Astrocyte (in vitro differentiated cells and primary cell): Measurements from ENCODE around the gene TENM4.

ENCODE experiments used
- CTCF ChIP-seq: IDR thresholded peaks from 2 replicates; pipeline ENCODE4 v1.5.1; 2011; ENCODE audit warnings: low read depth, mild to moderate bottlenecking, inconsistent platforms, low read length, moderate library complexity; ENCODE audit not compliant: insufficient read depth
- EZH2 ChIP-seq: IDR thresholded peaks from 2 replicates; pipeline ENCODE4 v1.6.1; 2012; ENCODE audit warnings: mild to moderate bottlenecking, low read length, inconsistent platforms; ENCODE audit not compliant: insufficient read depth

- TF ChIP-seq CTCF (no peak), EZH2 (no peak)
Measured at GRCh38 chr11:78782725-78783124, 658.1 kb downstream of the TENM4 start.
